ENCODE data around the gene S100A6.

- no peak for TF ChIP-seq CTCF (conservative IDR thresholded peaks at IDR 0.05 in 1 of 2, IDR thresholded peaks at IDR 0.05 in 1 of 2; ENCODE audit: low read depth in 1 of 2, low read length in 2 of 2)
- no peak for TF ChIP-seq EZH2 (IDR thresholded peaks at IDR 0.05; ENCODE audit: low read length, missing control alignments)
Observed at GRCh38 chr1:153571706-153572105, 35.9 kb upstream of the S100A6 start.
